NCI-H2171 (cell line): ENCODE data around the gene CAVIN2.

Experiments
- DNase-seq: peaks from one replicate; lab custom pipeline; 2025; lab: John Stamatoyannopoulos, UW

The CAVIN2 gene

DNA sequence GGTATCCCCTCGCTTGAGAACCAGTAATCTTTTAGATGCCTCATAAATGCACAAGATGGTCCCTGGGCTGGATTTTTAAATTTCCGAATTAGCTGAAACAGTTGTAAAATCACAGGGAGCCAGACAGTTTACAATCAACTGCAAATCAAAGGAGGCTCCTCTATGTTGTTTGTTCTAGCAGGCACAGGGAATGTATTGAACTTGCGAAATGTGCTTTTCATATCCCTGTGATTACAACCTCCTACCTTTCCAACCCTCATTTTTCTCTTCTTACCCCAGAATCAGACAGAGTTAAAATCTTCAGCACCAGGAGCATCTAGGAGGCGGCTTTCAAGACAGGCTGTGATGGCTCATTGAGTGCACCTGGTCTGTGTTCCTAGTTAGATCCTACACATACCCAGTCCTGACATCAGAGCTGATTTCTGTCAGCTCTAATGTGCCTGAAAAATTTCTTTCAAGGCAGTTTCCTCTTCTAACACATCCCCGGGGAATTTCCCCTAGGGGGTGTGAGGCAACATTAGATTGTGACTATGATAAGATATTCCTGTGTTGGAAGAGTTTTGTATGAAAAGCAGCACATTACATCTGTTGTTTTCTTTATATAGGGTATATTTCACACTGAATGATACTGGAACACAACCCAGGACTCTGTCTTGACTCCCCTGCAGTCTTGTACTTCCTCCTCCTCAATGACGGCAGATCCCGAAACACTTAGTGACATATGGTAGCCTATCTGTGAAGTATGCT lies 17.9 kb upstream of the CAVIN2 start:
- DNase-seq, result peak; percentile 95

DNA sequence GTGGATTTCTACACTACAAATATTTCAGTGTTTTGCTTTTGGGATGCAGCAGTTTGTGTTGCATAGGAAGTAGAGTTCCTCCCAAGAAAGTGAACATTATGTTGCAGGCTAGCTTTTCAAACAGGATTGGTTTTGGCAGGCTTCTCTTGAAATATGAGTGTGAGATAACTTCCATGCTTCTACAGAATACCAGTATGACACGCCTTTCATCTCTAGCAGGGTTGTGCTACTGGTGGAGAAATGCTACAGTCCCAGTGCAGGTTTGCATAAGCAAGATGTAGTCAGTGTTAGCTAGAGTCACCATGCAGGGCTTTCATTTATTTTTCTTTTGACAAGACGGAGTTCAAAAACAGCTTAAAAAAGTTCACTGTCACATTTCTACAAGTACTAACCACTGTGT lies 17.1 kb upstream of the CAVIN2 start:
- no peak for DNase-seq

GRCh38 chr2:191862156-191862775 lies 15.4 kb upstream of the CAVIN2 start:
- DNase-seq, result no peak

DNA sequence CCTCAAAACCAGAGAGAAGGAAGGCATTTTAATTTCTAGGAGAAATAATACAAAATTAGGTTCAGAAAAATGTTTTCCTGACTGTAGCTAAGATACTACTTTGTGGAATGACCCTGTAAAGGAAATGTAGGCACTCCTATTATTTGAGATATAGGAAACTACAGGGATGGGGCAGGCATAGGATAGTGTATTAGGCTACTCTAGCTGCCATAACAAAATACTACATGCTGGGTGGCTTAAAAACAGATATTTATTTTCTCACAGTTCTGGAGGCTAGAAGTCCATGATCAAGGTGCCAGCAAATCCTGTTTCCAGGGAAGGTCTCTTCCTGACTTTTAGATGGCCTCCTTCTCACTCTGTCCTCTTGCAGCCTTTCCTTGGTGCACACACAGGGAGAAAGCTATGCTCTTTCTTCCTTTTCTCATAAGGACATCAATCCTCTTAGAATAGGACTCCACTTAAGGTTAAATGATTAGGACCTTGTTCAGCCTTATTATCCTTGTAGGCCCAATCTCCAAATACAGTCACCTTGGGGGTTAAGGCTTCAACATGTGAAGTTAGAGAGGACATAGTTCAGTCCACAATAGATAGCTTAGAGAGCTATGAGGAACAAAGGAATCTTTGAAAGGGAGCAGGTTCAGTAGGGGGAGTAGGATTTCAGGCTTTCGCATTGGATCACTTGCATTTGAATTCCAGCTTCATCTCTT lies 14.0 kb upstream of the CAVIN2 start:
- no peak for DNase-seq

DNA sequence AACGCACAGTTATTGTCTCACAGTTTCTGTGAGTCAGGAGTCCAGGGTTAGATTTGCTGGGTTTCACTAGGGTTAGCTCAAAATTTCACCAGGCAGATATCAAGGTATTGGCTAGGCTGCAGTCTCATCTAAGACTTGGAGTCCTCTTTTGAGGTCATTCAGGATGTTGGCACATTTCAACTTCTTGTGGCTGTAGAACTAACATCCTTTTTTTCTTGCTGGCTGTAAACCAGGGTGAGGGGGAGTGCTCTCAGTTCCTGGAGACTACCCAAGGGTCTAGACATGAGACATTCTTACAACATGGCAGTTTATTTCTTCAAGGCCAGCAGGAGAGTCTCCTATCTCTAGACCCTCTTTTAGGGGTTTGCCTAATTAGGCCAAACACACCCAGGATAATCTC lies 12.8 kb upstream of the CAVIN2 start:
- DNase-seq, result no peak

GRCh38 chr2:191857886-191858285 lies 11.0 kb upstream of the CAVIN2 start:
- DNase-seq, result no peak

DNA sequence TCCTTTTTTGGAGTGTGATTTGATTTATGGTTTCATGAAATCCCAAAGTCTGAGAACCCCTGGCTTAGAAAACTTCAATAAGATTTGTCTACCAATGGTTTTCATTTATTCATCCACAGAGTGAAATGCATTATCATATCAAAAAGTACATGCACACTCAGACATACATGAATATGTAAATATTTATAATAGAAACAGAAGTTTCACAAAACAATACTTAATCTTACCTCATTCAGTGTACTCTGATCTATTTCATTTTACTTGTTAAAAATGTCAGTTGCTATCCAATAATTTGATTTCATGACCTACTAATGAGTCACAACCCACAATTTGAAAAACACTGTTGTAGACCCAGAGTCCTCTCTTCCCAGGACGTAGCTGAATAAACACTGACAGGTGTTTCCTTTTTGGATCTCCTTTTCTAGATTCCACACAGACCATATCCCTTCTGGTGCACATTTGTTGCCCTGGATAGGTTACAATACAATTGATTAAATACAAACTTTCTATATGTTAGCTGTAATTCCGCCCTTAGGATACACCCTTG lies 10.4 kb upstream of the CAVIN2 start:
- no peak for DNase-seq

DNA sequence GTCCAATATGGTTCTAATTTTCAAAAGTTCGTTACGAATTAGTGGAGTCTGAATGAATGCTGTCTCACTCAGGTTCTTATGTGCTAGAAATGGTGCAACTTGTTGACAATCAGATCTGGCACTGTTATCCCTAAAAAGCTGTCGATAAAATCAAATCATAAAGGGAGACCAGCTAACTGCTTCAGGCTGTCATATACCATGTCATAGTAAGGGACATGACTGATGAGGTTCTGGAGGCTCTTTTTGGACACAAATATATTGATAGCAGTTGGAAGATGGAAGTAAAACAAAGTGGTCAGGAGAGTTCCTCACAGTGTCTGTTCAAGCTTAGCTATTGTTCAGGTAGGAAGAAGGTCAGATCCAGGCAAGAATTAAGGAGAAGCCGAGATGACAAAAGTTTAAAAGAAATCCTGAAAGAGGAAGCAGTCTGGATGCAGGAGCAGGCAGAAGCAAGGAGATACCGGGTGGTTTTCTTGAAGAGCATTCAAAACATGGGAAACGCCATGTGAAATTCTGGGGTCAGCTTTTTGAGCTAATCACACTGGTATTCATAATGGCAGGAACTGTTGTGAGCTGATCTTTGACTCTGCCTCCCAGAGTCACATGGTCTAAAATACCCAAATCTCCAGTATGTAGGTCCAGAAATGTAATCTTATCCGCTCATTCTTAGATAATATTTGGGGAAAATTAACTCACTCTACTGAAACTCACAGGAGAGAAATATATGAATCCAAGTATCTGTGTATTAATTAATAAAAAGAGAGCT lies 9.4 kb upstream of the CAVIN2 start:
- no peak for DNase-seq

DNA sequence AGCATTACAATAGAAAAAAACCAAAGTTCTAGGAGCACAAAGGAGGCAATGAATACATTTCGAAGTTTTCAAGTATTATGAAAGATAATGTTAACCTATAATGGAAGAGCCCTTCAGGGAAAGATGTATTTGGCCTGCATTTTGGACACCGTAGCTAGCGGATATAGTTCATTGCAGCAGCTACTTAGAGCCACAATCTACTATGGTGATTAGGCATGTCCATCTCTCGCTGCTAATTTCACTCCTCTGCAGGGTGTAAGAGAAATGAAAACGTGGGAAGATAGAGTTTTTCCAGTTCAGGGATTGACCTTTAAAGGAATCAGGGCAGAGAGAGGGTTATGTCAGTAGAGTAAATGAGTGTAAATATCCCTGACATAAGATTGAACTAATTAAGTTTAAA lies 8.5 kb upstream of the CAVIN2 start:
- no peak for DNase-seq

- no peak for DNase-seq
These were observed 7.8 kb upstream of the CAVIN2 start for GRCh38 chr2:191854382-191855372.

GRCh38 chr2:191853843-191854242 lies 7.0 kb upstream of the CAVIN2 start:
- DNase-seq, result no peak

DNA sequence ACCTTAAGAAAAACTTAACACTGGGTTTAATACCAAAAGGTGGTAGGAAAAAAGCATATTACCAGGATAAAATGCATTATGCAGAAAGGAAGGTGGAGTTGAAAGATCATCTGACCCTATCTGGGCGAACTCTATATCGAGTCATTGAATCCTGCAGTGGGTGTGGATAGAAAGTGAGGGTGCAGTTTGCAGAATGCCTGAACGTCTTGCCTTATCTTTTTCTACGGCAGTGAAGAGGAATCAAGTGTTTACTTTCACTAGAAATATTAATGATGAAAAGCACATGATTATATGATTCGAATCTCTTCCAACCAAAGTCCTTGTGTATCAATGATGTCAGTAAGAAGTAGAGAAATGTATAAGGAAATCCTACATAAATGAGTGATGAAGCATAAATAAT lies 4.3 kb upstream of the CAVIN2 start:
- DNase-seq, result no peak

DNA sequence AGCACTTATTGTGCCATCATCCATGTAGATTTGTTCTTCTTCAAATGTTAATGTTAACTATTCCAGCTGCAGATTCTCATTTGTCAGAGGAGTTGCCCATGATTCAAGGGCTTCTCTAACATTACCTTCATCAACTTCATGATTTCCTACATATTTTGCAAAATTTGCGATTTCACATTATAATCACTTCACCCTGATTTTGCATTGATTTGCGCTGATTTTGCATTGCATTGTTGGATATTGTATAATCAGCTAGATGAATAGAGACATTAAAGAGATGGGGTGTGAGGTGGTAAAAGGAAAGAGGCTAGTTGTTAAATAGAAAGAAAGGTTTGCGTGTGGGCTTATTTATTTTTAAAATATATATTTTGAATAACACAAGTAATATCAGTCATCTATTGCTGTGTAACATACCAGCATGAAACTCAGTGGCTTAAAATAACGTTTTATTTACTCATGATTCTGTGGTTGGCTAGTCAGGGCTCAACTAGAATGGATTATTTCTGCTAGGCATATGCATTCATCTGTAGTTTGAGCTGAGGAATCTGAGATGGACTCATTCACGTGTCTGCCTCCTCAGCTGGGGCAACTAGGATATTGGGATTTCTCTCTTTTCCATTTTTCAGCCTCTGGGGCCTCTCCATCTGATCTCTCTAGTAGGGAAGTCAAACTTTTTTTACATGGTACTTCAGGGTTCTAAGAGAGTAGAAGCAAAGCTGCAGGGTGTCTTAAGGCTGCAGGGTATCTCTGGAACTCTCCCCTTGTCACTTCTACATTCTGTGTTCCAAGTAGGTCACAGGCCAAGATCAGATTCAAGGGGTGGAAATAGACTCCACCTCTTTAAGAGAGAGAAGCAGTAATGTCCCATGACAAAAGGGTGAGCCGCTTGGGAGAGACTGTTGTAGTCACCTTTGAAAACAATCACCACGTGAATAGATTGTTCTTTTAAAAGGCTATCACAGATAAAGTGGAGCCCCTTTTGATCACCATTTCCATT lies 2.2 kb upstream of the CAVIN2 start:
- no peak for DNase-seq

DNA sequence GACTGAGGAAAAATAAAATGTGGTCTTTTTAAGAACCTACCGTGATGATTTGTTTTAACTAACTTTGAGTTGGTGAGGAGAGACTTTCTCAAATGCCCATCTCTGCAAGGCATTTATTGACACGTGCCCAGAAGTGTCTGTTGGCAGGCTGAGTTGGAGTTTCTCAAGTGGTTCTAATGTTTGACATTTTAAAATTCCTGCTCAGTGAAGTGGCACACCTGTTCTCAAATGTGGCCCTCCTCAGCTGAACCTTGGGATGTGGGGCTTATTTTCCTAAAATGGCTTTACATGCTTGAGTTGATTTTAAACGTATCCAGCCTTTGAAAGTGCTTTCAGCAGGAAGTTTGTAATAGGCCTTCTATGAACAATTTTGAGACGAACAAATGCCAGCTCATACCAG lies 876 bp upstream of the CAVIN2 start:
- DNase-seq, result no peak

DNA sequence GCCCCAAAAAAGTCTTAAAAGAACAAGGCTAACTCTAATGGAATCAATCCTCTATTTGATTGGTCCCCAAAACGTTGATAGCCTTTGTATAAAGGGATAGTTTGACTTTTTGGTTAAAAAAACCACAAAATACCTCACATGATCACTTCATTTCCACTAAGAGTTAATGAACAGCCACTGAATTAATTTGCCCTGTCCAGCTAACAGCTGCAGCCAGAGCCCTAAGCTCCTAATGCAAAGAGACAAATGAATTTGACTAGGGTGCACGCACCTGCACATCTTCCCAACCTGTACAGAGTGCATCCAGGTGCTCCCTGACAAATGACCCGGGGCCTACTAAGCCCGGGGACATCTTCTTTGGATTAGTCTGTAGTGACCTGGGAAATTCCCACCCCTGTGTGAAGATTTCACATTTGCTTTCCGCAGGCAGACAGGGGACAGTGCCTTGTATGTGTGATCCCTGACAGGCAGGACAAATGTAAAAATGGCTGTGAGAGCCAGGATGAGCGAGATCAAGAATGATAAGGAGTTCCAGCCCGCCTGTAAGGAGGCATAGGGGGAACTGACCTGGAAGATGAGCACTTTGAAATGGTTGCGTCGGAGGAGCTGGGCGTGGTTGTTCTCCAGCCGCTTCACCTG lies 893 bp downstream of the CAVIN2 start:
- DNase-seq, result no peak

DNA sequence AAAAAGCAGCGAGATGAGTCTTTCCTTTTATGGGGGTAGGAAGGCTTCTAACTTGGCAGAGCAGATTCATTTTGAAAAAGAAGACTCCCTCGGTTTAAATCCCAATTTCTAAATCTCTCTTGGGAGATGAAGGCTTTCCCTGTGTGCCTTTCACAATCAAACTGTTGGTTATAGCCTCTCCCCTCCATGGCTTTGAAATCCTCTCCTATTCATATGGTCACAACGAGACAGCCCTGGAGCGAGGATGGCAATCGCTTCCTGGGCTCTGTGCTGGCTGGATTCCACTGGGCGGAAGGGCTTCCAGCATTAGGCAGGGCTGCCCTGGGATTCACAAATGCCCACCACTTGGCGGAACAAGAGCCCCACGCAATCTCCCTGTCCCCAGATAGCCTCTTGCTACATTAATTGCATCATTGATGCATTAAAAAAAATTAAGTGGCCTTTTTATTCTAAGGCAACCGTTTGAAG lies 1.6 kb downstream of the CAVIN2 start:
- DNase-seq, result no peak

GRCh38 chr2:191844706-191845105 lies 2.2 kb downstream of the CAVIN2 start:
- no peak for DNase-seq

DNA sequence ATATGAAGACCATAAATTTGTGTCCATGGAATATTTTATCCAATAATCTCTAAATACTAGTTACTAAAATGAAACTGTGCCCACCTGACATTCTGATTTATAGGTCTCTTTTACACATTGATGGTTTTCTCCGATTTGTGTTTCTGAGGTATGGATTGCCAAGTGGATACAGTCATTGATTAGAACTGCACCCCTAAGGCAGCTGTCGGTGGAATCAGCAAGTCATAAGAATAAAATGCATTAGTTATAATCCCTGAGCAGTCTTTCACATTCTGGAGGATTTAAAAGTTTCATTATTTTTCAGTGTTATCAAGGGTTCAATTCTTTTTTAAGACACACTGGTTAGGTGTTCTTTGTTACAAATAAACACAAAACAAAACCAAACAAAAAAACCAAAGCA lies 6.0 kb downstream of the CAVIN2 start:
- no peak for DNase-seq
